Globus pallidus (tissue), 1 donor: Measurements from ENCODE around the gene SYNGR3.
A peak's percentile ranks its signal among the peaks of the same experiment; 100 is the strongest.

ENCODE experiments used
- DNase-seq: peaks from one replicate; pipeline ENCODE4 v3.0.0-alpha.2; 2015; ENCODE audit warnings: low spot score

The SYNGR3 gene

DNA sequence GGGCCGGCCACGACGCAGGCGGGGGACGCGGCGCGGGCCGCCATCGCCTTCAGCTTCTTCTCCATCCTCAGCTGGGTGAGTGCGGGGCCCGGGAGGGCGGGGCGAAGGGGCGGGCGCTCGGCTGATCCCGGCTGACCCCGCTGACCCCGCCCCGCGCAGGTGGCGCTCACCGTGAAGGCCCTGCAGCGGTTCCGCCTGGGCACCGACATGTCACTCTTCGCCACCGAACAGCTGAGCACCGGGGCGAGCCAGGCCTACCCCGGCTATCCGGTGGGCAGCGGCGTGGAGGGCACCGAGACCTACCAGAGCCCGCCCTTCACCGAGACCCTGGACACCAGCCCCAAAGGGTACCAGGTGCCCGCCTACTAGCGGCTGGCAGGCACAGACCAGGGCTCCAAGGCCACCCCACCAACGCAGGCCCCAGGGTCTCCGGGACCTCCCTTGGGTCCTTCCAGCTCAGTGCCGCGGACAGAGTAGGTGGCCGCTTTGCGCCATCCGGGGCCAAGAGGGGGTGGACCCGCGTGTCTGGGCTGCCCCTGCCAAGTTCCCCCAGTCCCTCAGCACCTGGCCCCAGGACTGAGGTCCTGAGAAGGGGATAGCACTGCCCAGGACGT, 3.0 kb downstream of the SYNGR3 start:
- DNase-seq: no peak

DNA sequence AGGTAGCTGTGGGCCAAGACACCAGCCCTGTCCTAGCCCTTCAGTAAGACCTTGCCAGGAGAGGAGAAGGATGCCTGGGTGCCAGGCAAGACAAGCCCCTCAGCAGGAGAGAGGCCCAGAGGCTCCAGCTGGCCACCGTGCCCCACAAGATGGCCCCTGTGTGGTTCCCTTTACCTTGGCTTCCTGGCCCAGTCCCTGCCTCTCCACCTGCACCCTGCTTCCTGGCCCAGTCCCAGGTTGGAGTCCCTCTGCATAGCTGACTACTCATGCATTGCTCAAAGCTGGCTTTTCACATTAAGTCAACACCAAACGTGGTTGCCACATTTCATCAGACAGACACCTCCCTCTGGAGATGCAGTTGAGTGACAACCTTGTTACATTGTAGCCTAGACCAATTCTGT, 4.0 kb downstream of the SYNGR3 start:
- no peak for DNase-seq

DNA sequence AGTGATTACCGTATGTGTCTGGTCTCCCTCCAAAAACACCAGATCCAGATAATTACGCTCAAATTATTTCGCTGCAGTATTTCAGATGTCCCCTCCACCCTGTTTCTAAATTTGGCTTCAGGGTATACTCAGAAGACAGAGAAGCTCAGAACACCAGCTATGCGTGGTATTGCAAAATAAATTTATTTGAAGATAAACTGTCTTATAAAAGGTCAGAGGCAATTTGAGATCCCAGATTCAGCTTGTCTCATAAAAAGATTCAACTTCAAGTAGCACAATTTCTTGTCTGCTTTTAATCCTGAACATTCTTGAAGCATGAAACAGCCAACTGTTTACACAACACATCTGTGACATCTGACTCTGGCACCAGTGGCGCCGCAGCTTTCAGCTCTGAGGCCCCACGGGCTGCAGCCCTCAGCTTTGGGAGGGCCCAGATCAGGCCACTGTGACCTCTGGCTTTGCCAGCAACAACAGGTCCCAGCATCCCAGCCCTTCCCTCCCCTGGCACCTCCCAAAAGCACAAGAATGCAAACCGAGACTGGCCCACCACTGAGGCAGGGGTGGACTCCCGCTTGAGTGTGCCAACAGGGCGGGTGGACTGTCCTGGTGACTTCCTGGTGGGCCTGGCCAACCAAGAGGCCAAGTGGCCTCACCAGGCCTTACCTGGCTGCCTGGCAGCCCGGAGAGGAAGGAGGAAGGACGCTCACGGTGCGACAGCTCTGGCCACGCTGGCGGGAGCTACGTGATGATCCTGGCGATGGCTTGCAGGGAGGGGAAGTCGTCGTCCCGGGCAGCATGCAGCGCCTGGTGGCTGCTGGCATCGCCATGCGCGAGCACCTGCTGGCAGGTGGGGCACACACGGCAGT, 8.0 kb downstream of the SYNGR3 start:
- DNase-seq: no peak

DNA sequence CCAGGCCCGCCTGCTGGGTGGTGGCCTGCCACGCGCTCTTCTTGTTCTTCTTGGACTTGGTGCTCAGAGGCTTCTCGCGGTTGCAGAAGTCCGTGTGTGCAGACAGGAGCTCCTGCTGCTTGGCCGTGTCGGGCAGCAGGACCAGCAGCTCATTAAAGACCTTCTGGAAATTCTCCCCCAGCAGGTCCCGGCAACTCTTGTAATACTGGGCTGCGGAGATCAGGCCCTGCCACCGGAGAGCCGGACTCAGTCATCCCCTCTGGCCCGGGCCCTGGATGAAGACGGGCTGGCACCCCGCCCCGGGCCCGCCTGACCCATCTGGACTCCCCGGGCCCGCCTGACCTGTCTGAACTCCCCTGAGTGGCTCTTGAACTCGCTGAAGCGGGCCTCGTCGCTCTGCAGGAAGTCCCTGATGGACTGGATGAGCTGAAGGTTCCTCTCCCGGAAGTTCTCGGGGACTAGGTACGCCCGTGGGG, 8.6 kb downstream of the SYNGR3 start:
- no peak for DNase-seq

DNA sequence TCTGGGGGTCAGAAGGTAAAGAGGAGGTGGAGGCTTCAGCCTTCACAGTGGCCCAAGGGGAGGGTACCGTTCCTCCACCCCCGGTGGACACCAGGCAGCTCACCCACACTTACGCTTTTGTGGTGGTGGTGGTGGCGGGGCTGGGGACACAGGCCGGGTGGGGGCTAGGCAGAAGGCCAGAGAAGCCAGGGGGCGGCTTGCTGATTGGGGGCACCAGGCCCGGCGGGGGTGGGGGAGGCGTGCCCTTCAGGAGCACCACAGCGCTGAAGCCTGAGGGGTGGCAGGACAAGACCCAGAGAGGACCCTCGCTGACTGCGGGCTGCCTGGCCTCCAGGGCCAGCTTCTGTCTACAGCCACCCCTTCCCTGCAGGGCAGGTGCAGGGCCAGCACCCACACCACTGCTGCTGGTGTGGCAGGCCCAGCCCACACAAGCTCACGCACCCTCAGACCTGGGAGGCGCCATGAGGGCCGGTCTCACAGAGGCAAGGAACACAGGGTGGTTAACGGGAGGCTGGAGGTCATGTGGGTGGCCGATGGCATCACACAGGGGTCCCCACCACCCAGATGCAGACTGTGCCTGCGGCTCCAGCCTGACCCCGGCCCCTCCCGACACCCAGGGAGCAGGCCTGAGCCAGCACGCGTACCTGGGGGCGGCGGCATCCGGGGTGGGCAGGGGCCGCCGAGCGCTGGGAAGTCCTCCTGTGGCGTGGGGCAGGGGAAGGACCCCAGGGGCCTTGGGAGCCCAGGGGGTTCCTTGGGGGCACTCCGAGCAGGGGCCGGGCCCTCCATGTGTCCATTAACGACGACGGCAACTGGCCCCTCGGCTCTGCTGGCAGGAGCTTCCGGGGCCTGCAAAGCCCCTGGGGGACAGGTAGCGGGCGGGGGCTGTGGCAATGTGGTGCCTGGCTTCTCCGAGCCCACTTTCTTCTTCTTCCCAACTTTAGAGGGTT, 9.4 kb downstream of the SYNGR3 start:
- DNase-seq: no peak

DNA sequence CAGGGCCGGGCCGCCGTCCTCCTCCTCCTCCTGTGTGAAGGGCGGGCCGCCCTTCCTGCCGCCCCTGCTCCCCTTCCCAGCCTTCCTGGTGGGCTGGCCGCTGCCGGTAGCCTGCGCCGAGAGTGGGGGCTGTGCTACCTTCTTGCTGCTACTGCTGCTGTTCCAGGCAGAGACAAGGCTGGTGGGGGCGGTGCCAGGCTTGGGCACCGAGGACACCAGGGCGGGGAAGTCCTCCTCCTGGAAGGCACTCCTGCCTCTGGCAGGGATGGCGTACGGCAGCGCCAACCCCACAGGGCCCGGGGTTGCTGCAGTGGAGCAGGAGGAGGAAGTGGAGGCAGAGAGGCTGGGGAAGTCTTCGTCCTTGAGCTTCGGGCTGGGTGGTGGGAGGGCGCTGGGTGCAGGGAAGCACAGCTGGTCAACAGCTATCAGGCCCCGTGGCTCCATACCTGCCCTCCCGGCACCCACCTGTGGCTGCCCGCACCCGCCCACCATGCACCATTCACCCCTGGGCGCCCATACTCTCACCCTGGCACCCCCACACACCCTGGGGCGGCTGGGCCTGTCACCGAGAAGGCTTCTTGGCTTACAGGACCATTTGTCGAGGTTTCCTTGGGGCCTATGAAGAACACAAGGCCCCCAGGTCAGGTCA, 10.2 kb downstream of the SYNGR3 start:
- DNase-seq: no peak

DNA sequence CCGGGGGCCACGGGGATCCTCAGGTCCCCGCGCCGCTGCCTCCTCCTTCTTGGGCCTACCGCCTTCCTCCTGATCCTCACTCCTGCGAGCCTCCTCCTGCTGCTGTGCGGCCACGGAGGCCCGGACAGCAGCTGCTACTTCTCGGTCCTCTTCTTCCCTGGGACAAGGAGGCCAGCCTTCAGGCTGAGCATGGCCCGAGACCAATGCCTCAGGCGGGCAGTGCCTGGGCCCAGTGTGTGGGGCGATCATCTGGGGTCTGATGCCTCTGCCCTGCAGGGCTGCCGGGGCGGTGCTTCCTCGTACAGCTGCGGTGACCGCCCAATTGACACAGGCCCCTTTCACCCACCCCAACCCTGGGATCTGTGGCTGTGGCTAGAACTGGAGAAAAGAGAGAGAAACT, 11.3 kb downstream of the SYNGR3 start:
- no peak for DNase-seq

DNA sequence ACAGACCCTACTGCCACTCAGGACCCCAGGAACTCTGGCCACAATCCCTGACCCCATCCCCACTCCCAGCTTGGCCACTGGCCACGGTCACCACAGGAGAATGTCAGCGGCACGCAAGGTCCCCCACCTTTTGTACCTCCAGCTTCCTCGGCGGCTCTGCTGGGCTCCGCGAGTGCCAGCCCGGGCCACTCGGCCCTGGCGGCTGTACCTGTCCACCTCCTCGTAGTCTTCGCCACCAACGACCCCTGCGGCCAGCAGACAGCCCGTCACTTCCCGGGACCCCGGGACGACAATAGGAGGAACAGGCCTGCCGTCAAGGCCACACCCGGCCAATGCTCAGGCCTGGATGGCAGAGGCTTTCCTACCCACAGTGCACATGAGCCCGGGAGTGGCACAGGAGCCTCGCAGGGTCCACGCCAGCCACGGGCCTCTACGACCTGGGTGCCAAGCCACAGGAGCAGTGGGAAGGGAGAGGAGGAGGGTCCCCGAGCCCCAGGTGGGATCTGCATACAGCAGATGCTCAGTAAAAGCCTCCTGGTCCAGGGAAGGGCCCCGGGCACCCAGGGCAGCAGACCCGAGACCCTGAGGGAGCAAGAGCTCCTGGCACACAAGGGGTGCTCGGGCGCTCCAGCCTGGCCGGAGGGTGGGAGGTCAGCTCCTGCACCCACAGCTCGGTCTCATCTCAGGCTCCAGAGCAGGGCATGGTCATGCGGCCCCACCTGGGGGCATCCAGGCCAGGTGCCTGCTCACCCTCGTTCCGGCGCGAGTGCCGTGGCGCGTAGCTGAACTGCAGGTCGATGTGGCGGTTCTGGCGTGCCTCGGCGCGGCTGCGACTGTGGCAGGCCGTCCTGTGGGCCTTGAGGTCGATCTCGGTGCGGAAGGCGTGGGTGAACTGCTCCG, 11.9 kb downstream of the SYNGR3 start:
- DNase-seq: no peak

DNA sequence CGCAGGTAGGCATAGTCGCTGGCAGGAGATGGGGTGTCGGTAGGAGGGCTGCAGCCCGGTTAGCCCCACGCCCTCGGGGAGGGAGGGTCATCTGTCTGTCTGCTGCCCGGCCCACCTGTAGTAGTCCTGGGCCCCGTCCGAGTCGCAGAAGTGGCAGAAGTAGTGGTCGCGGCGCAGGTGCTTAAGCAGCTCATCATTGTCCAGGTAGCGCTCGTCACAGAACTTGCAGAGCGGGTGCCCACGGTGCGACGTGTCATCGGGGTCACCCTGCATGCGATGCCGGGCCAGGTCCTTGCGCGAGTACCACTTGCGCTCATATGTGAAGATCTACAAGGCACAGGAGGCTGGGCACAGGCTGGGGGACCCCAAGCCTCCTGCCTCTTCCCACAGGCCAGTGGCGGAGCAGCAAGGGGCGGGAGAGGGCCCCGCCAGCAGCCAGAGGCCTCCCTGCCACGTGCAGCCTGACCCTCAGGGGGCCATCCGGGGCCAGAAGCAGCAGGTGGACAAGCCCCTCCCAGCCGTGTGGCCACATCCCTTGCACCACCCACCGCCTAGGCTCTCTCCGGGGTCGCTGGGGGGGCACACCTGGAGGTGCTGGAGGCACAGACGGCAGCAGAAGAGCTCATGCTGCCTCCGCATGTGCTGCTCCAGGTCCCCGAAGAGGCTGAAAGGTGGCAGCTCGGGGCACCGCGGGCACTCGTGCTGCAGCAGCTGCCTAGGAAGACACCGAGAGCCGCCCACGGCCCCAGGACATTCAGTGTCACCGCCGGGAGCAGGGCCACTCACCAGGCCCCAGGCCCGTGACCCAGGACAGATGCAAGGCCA, 12.8 kb downstream of the SYNGR3 start:
- DNase-seq: no peak

DNA sequence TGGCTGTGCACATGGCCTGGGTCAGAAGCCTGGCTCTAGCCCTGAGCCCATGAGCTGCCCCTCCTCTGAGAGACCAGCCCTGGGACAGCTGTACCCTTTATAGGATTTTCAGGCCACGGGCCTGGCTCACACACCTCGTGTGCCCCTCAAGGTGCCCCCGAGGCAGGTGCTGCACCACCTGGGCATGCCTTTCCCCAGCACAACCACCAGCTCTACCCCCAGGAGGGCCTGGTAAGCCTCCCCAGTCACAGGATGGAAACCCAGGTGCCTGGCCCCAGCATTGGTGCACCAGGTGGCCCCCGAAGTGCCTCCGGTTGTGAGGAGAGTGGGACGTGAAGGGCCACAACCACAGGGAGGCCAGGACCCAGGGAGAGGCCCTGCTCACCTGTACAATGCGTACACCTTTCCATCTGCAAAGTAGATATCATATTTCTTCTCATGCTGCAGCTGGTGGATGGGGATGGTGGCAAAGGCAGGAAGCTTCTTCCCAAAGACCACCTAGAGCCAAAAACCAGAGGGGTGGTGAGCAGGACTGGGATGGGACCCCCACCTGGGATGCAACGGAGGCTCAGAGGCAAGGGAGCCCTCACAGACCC, 13.6 kb downstream of the SYNGR3 start:
- DNase-seq: no peak

DNA sequence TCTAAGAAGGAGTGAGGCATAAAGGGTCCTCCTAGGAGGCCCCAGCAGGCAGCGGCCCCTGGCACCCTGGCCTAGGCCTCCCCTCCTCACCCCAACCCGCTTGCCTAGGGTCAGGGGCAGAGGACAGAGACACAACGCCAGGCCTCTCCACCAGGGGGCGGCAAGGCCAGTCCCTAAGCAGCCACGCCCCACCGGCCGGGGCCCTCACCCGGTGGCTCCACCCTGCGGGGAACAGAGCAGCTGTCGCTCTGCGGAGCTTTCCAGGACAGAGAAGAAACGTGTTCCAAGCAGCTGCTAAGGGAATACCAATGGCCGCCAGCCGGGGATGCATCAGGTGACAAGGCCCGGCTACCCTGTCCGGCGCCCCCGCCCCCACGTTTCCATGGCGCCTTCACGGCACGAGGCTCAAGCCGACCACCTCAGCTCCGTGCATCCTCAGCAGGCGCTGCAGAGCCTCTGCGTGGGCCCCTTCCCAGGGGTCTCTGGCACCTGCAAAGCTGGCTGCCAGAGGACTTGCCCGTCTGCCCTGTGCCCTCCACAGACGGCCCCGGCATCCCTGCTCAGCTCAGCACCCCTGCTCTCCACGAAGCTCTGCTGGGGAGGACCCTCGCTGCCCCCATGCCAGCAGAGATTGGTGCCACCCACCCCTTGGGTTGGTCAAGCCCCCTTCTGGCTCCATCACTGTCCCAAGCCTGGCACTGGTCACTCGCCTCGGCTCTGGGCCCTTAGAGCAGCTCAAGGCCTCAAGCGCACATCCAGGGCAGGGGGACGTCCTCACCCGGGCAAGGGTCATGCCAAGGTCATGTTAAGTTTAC, 14.3 kb downstream of the SYNGR3 start:
- peak; percentile 69 for DNase-seq

DNA sequence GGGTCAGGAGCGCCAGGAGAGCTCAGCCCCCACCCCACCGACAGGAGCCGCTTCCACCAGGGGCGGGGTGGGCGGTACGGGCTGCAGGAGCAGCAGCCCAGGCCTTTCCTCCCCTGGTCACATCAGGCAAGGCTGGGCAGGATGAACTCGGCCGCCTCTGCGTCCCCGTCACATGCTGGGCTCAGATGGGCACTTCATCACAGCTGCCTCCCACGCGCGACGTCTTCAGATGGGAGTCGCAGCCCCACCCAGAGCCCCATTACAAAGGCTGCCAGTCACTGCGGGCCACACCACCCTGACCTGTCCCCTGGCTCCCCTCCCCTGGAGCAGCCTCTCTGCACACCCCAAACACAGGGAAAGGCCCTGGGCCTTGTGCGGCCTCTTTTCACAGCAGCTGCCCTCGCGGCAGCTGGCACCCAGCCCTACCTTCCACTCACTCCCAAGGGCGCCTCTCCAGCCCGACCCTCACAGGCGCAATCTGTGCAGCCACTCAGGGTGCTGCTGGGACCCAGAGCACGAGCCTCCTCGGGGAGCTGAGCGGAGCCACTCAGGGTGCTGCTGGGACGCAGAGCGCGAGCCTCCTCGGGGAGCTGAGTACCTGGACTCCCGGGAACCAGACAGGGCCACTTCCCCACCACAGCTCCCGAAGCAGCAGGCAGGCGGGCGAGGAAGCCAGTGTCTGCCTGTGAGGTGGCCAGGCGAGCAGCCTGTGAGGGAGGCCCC, 15.2 kb downstream of the SYNGR3 start:
- no peak for DNase-seq

DNA sequence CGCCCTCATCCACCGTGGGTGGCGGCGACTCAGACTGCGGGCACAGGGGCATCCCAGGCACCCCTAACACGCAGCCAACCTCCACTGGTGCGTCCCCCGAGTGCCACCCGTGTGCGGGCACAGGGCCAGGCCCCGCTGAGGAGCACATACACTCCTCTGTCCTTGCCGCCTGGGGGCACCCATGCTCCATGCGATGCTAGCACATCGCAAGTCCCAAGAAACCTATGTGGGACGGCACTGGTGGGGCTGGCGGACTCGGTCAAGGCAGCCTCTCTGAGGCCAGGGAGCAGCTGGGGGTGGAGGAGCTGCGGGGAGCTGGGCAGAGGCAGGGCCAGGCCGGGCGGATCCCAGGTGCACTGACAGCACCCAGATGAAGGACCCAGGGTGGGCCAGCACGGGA, 15.9 kb downstream of the SYNGR3 start:
- DNase-seq: no peak

DNA sequence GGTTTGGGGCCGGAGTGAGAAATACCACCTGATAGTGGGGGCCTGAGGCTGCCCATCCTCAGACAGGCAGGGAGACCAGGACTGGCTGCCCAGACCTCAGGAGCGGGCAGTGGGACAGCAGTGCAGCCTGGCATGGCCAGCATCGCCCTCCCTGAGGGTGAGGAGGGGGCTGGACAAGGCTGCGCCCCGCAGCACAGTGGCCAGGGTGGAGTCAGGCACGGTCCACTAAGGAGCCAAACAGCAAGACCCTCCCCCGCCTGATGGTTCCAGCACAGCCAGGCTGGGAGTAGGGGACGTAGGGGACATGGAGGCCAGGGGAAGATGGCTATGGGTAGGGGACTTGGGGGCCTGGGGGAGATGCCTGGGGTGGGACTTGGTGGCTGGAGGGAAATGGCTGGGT, 16.5 kb downstream of the SYNGR3 start:
- no peak for DNase-seq

DNA sequence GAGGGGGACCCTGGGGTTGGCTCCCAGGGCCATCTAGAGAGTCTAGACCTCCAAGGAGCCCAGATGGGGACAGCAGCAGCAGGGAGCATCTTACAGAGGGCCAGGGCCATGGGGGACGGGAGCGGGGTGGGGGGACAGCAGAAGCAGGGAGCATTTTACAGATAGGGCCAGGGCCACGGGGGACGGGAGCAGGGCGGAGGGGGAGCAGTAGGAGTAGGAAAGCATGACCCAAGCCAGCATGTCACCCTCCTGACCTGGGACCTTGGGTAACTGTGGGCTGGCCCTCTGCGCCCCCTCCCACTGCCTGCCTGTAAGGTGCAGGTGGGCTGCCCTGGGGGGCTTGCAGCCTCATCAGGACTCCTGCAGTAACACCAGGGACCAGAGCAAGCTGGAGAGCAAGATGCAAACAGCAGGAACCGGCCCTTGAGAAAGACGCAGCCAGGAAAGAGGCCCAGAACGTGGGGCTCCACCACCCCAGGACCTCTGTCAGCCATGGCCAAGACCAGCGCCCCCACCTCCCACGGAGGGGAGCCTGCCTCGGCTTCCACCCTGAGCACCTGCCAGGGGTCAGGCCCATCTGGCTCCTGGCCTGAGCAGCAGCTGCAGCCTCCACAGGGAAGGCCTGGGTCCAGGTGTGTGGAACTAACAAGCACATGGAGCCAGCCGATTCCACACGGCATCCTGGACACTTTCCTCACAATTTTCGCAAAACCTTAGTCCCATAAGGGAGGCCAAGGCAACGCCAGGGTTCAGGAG, 17.5 kb downstream of the SYNGR3 start:
- DNase-seq: no peak

DNA sequence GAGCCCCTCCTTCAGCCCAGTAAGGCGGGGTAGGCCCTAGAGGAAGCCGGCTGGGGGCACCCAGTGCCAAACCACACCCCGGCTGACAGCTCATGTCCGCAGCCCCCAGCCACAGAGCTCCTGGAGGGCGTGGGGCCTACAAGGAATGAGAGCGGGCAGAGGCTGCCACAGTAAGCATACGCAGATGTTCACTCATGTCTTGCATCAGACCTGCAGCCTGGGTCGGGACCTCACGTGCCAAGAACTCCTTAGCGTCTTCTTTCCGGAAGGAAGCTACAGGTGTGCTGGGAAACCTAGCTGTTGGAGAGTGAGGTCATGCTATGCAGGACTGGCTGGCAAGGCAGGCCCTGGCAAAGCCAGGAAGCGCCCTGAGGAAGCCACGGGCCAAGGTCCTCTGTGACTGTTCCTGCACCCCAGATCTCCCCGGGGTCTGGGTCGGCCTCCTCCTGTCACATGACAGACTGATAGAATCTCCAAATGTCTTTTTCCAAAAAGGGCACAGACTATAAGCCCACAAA, 18.3 kb downstream of the SYNGR3 start:
- DNase-seq: no peak

DNA sequence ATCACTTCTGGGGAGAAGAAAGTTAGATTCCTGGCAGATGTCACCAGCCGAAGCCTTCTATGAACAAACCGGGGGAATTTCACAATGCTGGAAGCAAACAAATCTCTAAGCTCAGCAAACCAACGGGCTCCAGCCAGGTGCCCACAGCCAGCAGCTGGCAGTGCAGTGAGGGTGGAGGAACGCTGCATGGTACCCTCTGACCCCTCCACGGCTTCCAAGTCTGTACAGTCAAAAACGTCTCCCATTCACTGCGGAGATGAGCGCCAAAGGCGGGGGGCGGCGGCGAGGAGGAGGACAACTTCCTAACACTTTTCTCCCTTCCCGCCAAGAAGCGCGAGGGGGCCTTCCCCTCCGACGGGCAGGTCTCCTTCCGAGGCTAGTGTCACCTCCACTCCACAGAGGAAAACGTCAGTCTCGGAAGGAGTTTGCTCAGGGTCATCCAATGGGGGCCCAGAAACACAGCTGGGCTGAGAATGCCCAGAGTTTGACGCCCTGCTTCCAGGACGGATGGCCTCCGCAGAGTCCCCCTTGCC, 18.9 kb downstream of the SYNGR3 start:
- DNase-seq: no peak
